ENCODE measurements around the gene TMEM53. TPM values are rescaled to one million over a fixed set of nuclear protein-coding genes. Genes with fewer than 3 reads are reported as not detected.

Gene TMEM53
- total RNA-seq, 1 experiment from 2014 or later, result 9.3 TPM

- intact Hi-C loops (cut with micrococcal nuclease), result loop anchor here (1.0 kb wide), 1 partner anchor 22 kb away; no protein-coding TSS in a partner anchor
- Histone ChIP-seq H3K9ac (ENCODE audit: low read length) (no peak overlapping the region), H3K27ac (ENCODE audit: low read length) (no peak overlapping the region), H4K20me1 (ENCODE audit: low read length) (no peaks in the 10 kb centered on the region), H3K4me3 (ENCODE audit: low read length) (no peak overlapping the region), H3K4me2 (ENCODE audit: low read length) (no peak overlapping the region), H2AFZ (ENCODE audit: low read length) (no peak overlapping the region), H3K36me3 (ENCODE audit: low read depth, low read length) (peaks cover under 1% of the 10 kb centered on the region; the same call in 1 of the 2 replicates), H3K27me3 (ENCODE audit: low read length) (no peaks in the 10 kb centered on the region), H3K79me2 (ENCODE audit: low read length) (no peaks in the 10 kb centered on the region), H3K9me3 (ENCODE audit: low read length) (no peaks in the 10 kb centered on the region), H3F3A (ENCODE audit: low read length, unreplicated experiment) (no peaks in the 10 kb centered on the region), H3K4me1 (ENCODE audit: insufficient read depth, low read length) (no peaks in the 10 kb centered on the region), H3K9me2 (replicated peaks; ENCODE audit: low read length) (no peaks in the 10 kb centered on the region)
- DNase-seq (peak; percentile 50), ATAC-seq (peak; percentile 68)
- ChIA-PET POLR2A (ENCODE audit: unreplicated experiment) (no interaction called here), CTCF (no interaction called here)
- no TSS peak for BruUV-seq (replicated peaks)
- no peak for TF ChIP-seq EZH2phosphoT487 (IDR thresholded peaks at IDR 0.05; ENCODE audit: borderline replicate concordance, low read length)
- peak; percentile 88 for TF ChIP-seq CTCF (conservative IDR thresholded peaks at IDR 0.05; ENCODE audit: low read depth, low read length)
- no peak for TF ChIP-seq EZH2 (IDR thresholded peaks at IDR 0.05; ENCODE audit: low read length, unreplicated experiment)
Measured at GRCh38 chr1:44655609-44656008, 18.7 kb downstream of the TMEM53 start.

GRCh38 chr1:44654621-44655187 is 19.6 kb downstream of the TMEM53 start:
- H3K4me1 ChIP-seq (ENCODE audit: insufficient read depth, low read length), result no peaks in the 10 kb centered on the region
- ATAC-seq (no peak), DNase-seq (no peak)
- no peaks in the 10 kb centered on the region for H3K9me2 ChIP-seq (replicated peaks; ENCODE audit: low read length)
- H3K27ac ChIP-seq (ENCODE audit: low read length), result no peak overlapping the region
- intact Hi-C loops (cut with micrococcal nuclease), result loop anchor here (1.0 kb wide), 1 partner anchor 23 kb away; no protein-coding TSS in a partner anchor
- H3K9ac ChIP-seq (ENCODE audit: low read length), result no peak overlapping the region
- H3K27me3 ChIP-seq (ENCODE audit: low read length), result no peaks in the 10 kb centered on the region
- peaks cover 9% of the 10 kb centered on the region; the same call in 1 of the 2 replicates for H3K36me3 ChIP-seq (ENCODE audit: low read depth, low read length)
- CTCF ChIA-PET, result no interaction called here
- no peak overlapping the region for H3K4me3 ChIP-seq (ENCODE audit: low read length)
- H2AFZ ChIP-seq (ENCODE audit: low read length), result no peak overlapping the region
- no peaks in the 10 kb centered on the region for H3K79me2 ChIP-seq (ENCODE audit: low read length)
- no peak for TF ChIP-seq EZH2 (IDR thresholded peaks at IDR 0.05; ENCODE audit: low read length, unreplicated experiment)
- no peak for TF ChIP-seq EZH2phosphoT487 (IDR thresholded peaks at IDR 0.05; ENCODE audit: borderline replicate concordance, low read length)
- TF ChIP-seq CTCF (conservative IDR thresholded peaks at IDR 0.05; ENCODE audit: low read depth, low read length), result no peak
- no peaks in the 10 kb centered on the region for H3K9me3 ChIP-seq (ENCODE audit: low read length)
- no peaks in the 10 kb centered on the region for H3F3A ChIP-seq (ENCODE audit: low read length, unreplicated experiment)
- H4K20me1 ChIP-seq (ENCODE audit: low read length), result no peaks in the 10 kb centered on the region
- BruUV-seq (replicated peaks), result no TSS peak
- POLR2A ChIA-PET (ENCODE audit: unreplicated experiment), result no interaction called here
- H3K4me2 ChIP-seq (ENCODE audit: low read length), result no peak overlapping the region
